Astrocyte of the spinal cord (primary cell): ENCODE data around the gene PTEN.
A peak's percentile ranks its signal among the peaks of the same experiment; 100 is the strongest.

Source experiments
- DNase-seq: peaks from one replicate; pipeline ENCODE4 v3.0.0; 2011; ENCODE audit warnings: low read depth, low spot score
- H3K4me3 ChIP-seq: 2 replicates; pipeline ENCODE4 v1.5.1; 2011; ENCODE audit warnings: low read depth, mild to moderate bottlenecking, low read length, moderate library complexity
- CTCF ChIP-seq: IDR thresholded peaks from 2 replicates; pipeline ENCODE4 v1.5.1; 2012; ENCODE audit warnings: low read depth, mild to moderate bottlenecking, low read length, inconsistent platforms
- in situ Hi-C: cut with HindIII; loops from 2 replicates; pipeline ENCODE4 v1.10.0; 2017; ENCODE audit warnings: low sequenced_read_pairs

Gene PTEN

GRCh38 chr10:87913156-87913921 is 49.9 kb downstream of the PTEN start:
- in situ Hi-C loops = no loop called here
- no peak for DNase-seq
- no peak overlapping the region for H3K4me3 ChIP-seq
- no peak for TF ChIP-seq CTCF

DNA sequence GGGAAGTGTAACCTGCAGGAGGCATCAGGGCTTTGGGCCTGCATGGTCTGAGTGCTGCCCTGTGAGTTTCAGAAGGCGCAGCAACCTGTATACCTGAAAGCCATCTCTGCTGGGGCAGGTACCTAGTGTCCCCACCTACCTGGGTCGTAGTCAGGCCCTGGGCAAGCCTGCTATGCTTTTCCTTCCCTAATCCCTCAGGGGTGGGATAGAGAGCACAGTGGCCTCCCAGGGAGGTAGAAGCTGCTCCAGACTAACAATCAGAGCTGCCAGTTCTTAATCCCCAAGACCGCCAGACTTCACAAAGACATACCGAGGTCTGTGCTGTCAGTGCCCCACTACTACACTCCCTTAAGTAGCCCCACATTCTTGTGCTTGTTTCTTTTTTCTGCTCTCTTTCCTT is 52.0 kb downstream of the PTEN start:
- TF ChIP-seq CTCF = no peak
- H3K4me3 ChIP-seq = no peak overlapping the region
- no peak for DNase-seq
- in situ Hi-C loops = no loop called here

GRCh38 chr10:87915989-87916388 is 52.6 kb downstream of the PTEN start:
- H3K4me3 ChIP-seq = no peak overlapping the region
- in situ Hi-C loops = no loop called here
- TF ChIP-seq CTCF = no peak
- DNase-seq = peak; percentile 57

DNA sequence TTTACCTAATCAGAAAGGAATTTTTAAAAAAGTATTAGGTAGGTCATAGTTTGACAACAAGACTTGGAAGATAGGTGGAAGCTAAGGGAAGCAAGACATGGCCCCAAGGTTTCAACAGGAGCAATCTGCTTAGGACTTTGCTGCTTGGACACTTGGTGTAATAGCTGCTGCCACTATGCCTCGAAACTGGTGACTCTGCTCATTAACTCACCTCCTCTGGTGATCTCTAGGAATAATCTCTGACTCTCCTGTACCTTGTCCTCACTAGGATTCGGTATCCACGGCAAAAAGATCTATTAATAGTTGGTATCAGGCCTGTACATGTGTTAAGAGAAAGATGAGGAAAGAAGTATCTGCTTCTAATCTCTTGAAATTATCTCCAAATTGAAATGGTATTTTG is 53.1 kb downstream of the PTEN start:
- no peak for TF ChIP-seq CTCF
- in situ Hi-C loops = no loop called here
- no peak for DNase-seq
- no peak overlapping the region for H3K4me3 ChIP-seq

DNA sequence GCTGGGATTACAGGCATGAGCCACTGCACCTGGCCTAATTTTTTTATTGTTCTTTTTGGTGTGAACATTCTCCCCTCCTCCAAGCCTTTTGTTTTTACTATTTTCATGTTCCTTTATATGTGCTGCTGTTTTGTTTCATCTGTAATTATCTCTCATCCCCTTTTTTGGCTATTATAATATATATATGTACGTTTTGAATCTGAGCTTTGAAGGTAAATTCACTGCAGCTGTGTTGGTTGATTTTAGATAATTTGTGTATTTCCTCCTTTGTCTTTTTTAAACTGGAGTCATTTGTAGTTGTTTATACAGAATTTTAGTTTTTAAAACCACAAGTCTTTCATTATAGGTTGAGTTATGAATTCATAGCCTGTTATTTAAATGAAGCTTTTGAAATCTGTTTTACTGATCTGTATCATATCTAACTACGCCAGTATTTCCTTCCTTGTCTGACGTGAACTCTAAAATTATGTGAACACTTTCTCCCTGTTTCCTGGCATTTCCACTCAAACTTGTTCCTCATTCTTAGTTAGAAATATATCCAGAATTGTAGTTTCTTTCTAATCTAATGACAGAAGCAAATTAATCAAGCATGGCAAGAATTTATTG is 54.9 kb downstream of the PTEN start:
- in situ Hi-C loops = no loop called here

DNA sequence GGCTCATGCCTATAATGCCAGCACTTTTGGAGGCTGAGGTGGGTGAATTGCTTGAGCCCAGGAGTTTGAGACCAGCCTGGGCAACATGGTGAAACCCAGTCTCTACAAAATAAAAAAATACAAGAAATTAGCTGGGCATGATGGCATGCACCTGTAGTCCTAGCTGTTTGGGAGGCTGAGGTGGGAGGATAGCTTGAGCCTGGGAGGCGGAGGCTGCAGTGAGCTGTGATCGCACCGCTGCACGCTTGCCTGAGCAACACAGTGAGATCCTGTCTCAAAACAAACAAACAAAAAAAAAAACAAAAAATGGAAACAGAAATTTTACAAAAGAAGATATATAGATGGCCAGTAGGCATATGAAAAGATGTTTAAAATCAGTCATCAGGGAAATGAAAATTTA is 57.1 kb downstream of the PTEN start:
- no peak for TF ChIP-seq CTCF
- DNase-seq = no peak
- in situ Hi-C loops = no loop called here
- no peak overlapping the region for H3K4me3 ChIP-seq

More for the DNA sequence above, 54.9 kb downstream of the PTEN start:
- DNase-seq = no peak
- H3K4me3 ChIP-seq = no peak overlapping the region
- TF ChIP-seq CTCF = no peak
